Peyer's patch (tissue), 4 donors: ENCODE data around the gene APOA5. TPM values are rescaled to one million over a fixed set of nuclear protein-coding genes. Genes with fewer than 3 reads are reported as not detected.
"Not testable (repeated sequence)": the region's sequence is repeated elsewhere in the genome, so short reads cannot be mapped to it uniquely, and the experiment has no call there.

Experiments used
- DNase-seq, 3 donors: peaks; one replicate each; pipeline ENCODE4 v3.0.0-alpha.2; 2017 to 2019
- H3K27ac ChIP-seq, 4 donors: fragments of 200-600 bp; sonication (generic); one replicate each; pipeline ENCODE4 v1.5.1; 2016 to 2019
- H3K27me3 ChIP-seq, 2 donors: fragments of 200-600 bp; sonication (generic); one replicate each; pipeline ENCODE4 v1.5.1; 2019
- H3K36me3 ChIP-seq, 3 donors: fragments of 200-600 bp; sonication (generic); one replicate each; pipeline ENCODE4 v1.5.1; 2016 to 2019
- H3K4me1 ChIP-seq, 4 donors: fragments of 200-600 bp; sonication (generic); one replicate each; pipeline ENCODE4 v1.5.1; 2016 to 2019
- H3K4me3 ChIP-seq, 4 donors: fragments of 200-600 bp; sonication (generic); 1 replicate in 3 of 4; 2 replicates in 1 of 4; pipeline ENCODE4 v1.5.1; 2016 to 2019; ENCODE audit warnings: mild to moderate bottlenecking in 1 of 4
- H3K9me3 ChIP-seq, 4 donors: fragments of 200-600 bp; sonication (generic); one replicate each; pipeline ENCODE4 v1.5.1; 2016 to 2019; ENCODE audit warnings: mild to moderate bottlenecking in 1 of 4
- CTCF ChIP-seq, 6 experiments: fragments of 450-650 bp in 4 of 6; fragments of 200-600 bp in 2 of 6; sonication (generic) in 1 of 6; IDR thresholded peaks; one replicate each; pipeline ENCODE4 v1.5.1; 2017 to 2019; ENCODE audit warnings: antibody characterized with exemption in 6 of 6, mild to moderate bottlenecking in 3 of 6, moderate library complexity in 1 of 6
- POLR2A ChIP-seq, 2 donors: fragments of 450-650 bp; IDR thresholded peaks; one replicate each; pipeline ENCODE4 v1.5.1; 2017; ENCODE audit warnings: antibody characterized with exemption in 2 of 2, mild to moderate bottlenecking in 2 of 2, moderate library complexity in 2 of 2
- total RNA-seq, 4 donors: library from RNA; depleted of rRNA; stranded (reverse); fragments of >200 nt; gene quantifications; one replicate each; pipeline ENCODE4 v1.1.0, GENCODE V29; 2016

Gene APOA5
- total RNA-seq, 4 donors from 2014 or later: 2.8 to 3.2 TPM; not detected in 2

DNA sequence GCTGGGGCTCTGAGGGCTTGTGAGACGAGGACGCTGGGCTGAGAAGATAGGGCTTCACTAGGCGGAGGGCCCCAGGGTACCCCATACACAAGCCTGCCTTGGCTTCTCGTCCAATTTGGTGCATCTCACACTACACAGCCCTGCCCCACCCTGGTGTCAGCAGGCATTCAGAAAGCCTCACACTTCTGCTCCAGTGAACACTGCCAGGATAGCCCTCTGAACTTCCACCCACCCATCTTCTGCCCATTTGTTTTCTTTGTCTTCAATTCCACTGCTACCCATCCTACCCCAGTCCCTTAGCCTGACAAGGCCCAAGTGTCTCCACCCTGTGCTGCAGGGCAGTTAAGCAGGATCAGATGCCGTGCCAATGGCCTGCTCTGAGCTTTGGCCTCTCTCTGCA, 17.0 kb downstream of the APOA5 start:
- Histone ChIP-seq H3K9me3 (no peaks in the 10 kb centered on the region), H3K4me1 (peaks cover 0 to 15% (median 5%) of the 10 kb centered on the region in 4 donors), H3K36me3 (peaks cover 0 to 36% (median 0%) of the 10 kb centered on the region in 3 donors), H3K27ac (no peak overlapping the region), H3K4me3 (no peak overlapping the region), H3K27me3 (no peaks in the 10 kb centered on the region)
- DNase-seq: no peak
- TF ChIP-seq POLR2A (IDR thresholded peaks at IDR 0.05): no peak
- TF ChIP-seq CTCF (IDR thresholded peaks at IDR 0.05): no peak

DNA sequence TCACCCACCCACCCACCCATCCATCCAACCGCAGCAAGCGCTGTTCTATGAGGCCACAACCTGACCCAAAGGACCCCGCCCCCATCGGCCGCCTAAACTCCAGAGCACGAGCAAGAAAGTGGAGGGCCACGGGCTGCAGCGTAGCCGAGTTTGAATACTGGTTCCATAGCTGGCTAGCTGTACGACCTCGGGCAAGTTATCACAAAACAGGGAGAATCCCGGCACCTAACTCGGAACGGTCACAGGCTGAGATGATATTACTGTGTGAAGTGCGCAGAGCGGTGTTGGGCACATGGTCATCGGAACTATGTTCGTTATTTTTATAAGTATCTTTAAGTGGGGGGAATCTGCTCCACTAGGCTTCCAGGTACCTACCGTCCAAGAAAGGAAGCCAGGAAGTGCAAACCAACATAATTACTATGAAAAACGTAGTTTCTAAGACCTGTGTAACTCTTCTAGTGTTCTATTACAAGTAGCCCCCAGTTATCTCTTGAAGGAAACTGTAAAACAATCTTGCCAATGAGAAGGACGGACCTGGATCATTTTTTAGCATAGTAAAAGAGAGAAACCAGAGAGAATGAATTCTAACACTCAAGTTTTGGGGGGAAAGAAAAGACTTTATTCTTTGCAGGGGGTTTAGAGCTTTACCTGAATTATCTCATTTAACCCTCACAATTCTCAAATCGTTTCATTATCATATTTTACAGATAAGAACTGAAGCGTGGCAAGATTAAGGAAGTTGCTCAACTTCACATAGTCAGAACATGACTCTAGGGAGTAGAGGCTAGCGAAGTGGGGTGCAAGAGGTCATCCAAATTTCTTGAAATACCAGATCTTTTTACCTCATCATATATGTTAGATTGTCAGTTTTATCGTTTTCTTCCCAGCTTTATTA, 18.2 kb downstream of the APOA5 start:
- peaks cover 0 to 15% (median 5%) of the 10 kb centered on the region in 4 donors for H3K4me1 ChIP-seq
- no peaks in the 10 kb centered on the region for H3K9me3 ChIP-seq
- H3K27ac ChIP-seq: peak overlapping the region; percentile 83 to 91 (median 87)
- TF ChIP-seq POLR2A (IDR thresholded peaks at IDR 0.05) (no peak), CTCF (IDR thresholded peaks at IDR 0.05) (no peak)
- peak overlapping the region; percentile 61 to 91 (median 78) for H3K4me3 ChIP-seq
- no peaks in the 10 kb centered on the region for H3K27me3 ChIP-seq
- no peak for DNase-seq
- H3K36me3 ChIP-seq: peaks cover 0 to 36% (median 0%) of the 10 kb centered on the region in 3 donors

DNA sequence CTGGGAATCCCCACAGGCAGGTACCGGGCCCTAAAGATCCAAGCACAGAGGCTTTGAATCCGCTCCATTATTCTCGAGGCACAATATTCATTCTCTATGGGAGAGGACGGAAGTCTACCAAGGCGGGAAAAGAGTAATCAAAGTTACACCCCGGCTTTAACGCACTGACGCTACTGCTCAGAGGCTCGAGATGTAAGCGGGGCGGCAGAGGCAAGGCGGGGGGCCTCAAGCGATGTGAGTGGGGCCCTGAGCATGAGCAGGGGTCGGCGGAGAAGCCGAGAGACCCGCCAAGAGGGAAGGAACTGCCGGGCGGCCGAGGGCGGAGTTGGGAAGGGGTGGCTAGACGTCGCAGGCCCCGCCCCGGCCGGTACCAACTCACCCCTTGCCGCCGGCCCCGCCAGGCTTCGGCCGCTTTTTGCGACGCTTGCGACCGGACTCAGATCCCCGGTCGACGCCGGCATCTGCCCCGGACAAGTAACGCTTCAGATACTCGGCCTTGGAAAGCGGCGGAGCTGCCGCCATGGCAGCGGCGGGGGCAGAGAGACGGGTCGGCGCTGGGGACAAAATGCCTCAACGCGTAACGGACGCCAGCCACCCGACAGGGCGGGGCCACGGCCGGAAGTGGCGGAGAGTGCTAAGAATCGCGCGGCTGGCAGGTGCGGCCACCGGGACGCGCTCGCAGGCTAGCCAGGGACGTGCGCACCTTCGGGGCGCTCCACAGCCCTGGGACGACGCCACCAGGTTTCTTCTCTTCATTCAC, 19.1 kb downstream of the APOA5 start, which contains the start of gene BUD13:
Gene BUD13 (minus strand): TSS at position 545 of the 760 bp plus-strand sequence. CDS start 23 bp downstream, at position 522.
- H3K27ac ChIP-seq: peak within 1 kb of the TSS; percentile 83 to 91 (median 87)
- H3K27me3 ChIP-seq: no peaks in the 10 kb centered on the region
- H3K9me3 ChIP-seq: no peaks in the 10 kb centered on the region

GRCh38 chr11:116771935-116772334, 19.7 kb downstream of the APOA5 start:
- Histone ChIP-seq H3K27ac (peak overlapping the region in 3 of 4 donors; percentile 83 to 91 (median 90)), H3K27me3 (no peaks in the 10 kb centered on the region), H3K36me3 (peaks cover 0 to 25% (median 0%) of the 10 kb centered on the region in 3 donors), H3K9me3 (no peaks in the 10 kb centered on the region), H3K4me1 (peaks cover 0 to 15% (median 5%) of the 10 kb centered on the region in 4 donors), H3K4me3 (peak overlapping the region; percentile 61 to 91 (median 78))
- DNase-seq: no peak
- TF ChIP-seq POLR2A (IDR thresholded peaks at IDR 0.05) (no peak), CTCF (IDR thresholded peaks at IDR 0.05) (no peak)

More for the DNA sequence above, 19.1 kb downstream of the APOA5 start, which contains the start of gene BUD13:
- Histone ChIP-seq H3K4me3 (peak within 1 kb of the TSS; percentile 61 to 91 (median 78)), H3K4me1 (peaks cover 0 to 15% (median 5%) of the 10 kb centered on the region in 4 donors), H3K36me3 (peaks cover 0 to 28% (median 0%) of the 10 kb centered on the region in 3 donors)
- TF ChIP-seq POLR2A (IDR thresholded peaks at IDR 0.05): peak; percentile 66 to 75
- peak in 1 of 6 experiments; percentile 2 for TF ChIP-seq CTCF (IDR thresholded peaks at IDR 0.05)
- DNase-seq: peak; percentile 89 to 96 (median 96)

DNA sequence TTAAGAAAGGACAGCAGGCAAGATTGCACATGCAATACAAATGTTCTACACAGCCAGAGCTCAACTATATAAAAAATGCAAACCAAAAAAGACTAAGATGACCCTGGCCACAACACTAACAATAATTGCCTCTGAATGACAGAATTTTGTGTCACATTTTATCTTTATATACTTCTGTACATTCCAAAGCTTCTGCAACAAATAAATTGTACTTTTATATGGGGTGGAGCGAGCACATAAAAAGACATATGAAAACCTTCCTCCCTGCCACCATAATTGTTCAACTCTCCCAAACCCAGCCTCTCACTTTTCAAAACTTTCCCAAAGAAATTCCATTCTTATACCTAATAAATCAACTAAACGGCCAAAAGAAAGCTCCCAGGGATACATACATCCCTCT, 29.5 kb downstream of the APOA5 start:
- Histone ChIP-seq H3K27me3 (no peaks in the 10 kb centered on the region), H3K4me3 (no peak overlapping the region), H3K36me3 (peaks cover 0 to 79% (median 2%) of the 10 kb centered on the region in 3 donors), H3K9me3 (no peaks in the 10 kb centered on the region), H3K27ac (no peak overlapping the region), H3K4me1 (no peaks in the 10 kb centered on the region)
- TF ChIP-seq CTCF (IDR thresholded peaks at IDR 0.05) (no peak), POLR2A (IDR thresholded peaks at IDR 0.05) (no peak)
- DNase-seq: no peak

DNA sequence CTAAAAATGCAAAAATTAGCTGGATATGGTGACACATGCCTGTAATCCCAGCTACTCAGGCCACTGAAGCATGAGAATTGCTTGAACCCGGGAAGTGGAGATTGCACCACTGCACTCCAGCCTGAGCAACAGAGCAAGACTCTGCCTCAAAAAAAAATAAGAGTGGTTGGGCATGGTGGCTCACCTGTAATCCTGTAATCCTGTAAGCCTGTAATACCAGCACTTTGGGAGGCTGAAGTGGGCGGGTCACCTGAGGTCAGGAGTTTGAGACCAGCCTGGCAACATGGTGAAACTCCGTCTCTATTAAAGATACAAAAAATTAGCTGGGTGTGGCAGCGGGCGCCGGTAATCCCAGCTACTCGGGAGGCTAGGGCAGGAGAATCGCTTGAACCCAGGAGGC, 35.6 kb downstream of the APOA5 start:
- H3K4me3 ChIP-seq: not testable (repeated sequence)
- peaks cover 0 to 80% (median 2%) of the 10 kb centered on the region in 3 donors for H3K36me3 ChIP-seq

More for the DNA sequence above, 35.6 kb downstream of the APOA5 start:
- not testable (repeated sequence) for H3K27me3 ChIP-seq, DNase-seq, H3K4me1 ChIP-seq, H3K27ac ChIP-seq, H3K9me3 ChIP-seq
